SK-N-SH (cell line): ENCODE measurements around the gene KCNN3.

Experiments used
- CHD2 ChIP-seq: fragments of 150-350 bp; IDR thresholded peaks from 2 replicates; pipeline ENCODE4 v1.6.1; 2018; ENCODE audit warnings: low read length; ENCODE audit not compliant: partially characterized antibody
- CTCF ChIP-seq: fragments of 200-600 bp; sonication (generic); IDR thresholded peaks from 2 replicates; pipeline ENCODE4 v1.6.1; 2017; ENCODE audit warnings: antibody characterized with exemption, mild to moderate bottlenecking, moderate library complexity
- EP300 ChIP-seq, 2 experiments: IDR thresholded peaks; 2 replicates each; pipeline versions ENCODE4 v1.4.0 to v1.6.1; 2012; ENCODE audit warnings: borderline replicate concordance in 1 of 2, low read depth in 1 of 2, low read length in 1 of 2
- GATA2 ChIP-seq: sonication (generic); formaldehyde crosslinking; IDR thresholded peaks from 2 replicates; pipeline ENCODE4 v1.5.0; 2020; ENCODE audit warnings: mild to moderate bottlenecking, missing genetic modification reagents
- JUND ChIP-seq: IDR thresholded peaks from 2 replicates; pipeline ENCODE4 v1.4.0; 2012
- MAX ChIP-seq: IDR thresholded peaks from 2 replicates; pipeline ENCODE4 v1.4.0; 2012; ENCODE audit warnings: low read depth
- MXI1 ChIP-seq: IDR thresholded peaks from 2 replicates; pipeline ENCODE4 v1.6.1; 2012; ENCODE audit warnings: mild to moderate bottlenecking, low read depth, low read length, improper control_type of control experiment
- POLR2AphosphoS5 ChIP-seq: IDR thresholded peaks from 2 replicates; pipeline ENCODE4 v1.6.1; 2012; ENCODE audit warnings: low read depth, low read length
- RAD21 ChIP-seq: IDR thresholded peaks from 2 replicates; pipeline ENCODE4 v1.6.1; 2012; ENCODE audit warnings: mild to moderate bottlenecking, low read length
- RFX5 ChIP-seq: IDR thresholded peaks from 2 replicates; pipeline ENCODE4 v1.6.1; 2012; ENCODE audit warnings: mild to moderate bottlenecking, improper control_type of control experiment, low read length
- SIN3A ChIP-seq: IDR thresholded peaks from 2 replicates; pipeline ENCODE4 v1.6.1; 2012; ENCODE audit warnings: low read depth, mild to moderate bottlenecking, low read length, moderate library complexity, borderline replicate concordance
- SMC3 ChIP-seq: IDR thresholded peaks from 2 replicates; pipeline ENCODE4 v1.6.1; 2012; ENCODE audit warnings: low read depth, low read length, improper control_type of control experiment
- TAF1 ChIP-seq: IDR thresholded peaks from 2 replicates; pipeline ENCODE4 v1.6.1; 2012; ENCODE audit warnings: low read depth, mild to moderate bottlenecking, low read length, moderate library complexity, borderline replicate concordance

- TF ChIP-seq MAX, result no peak
- no peak for TF ChIP-seq MXI1
- TF ChIP-seq GATA2, result no peak
- no peak for TF ChIP-seq TAF1
- TF ChIP-seq CTCF, result no peak
- no peak for TF ChIP-seq SMC3
- no peak for TF ChIP-seq CHD2
- TF ChIP-seq SIN3A, result no peak
- TF ChIP-seq RFX5, result no peak
- TF ChIP-seq EP300 (IDR thresholded peaks at IDR 0.05; ENCODE audit: borderline replicate concordance in 1 of 2, low read depth in 1 of 2, low read length in 1 of 2), result no peak
- TF ChIP-seq POLR2AphosphoS5, result no peak
- TF ChIP-seq RAD21, result no peak
- no peak for TF ChIP-seq JUND
Observed at GRCh38 chr1:154683820-154684219, 186.3 kb downstream of the KCNN3 start.
